GM06990 (cell line): ENCODE data around the gene DCAF5.

ENCODE experiments used
- DNase-seq: peaks from one replicate; pipeline ENCODE4 v3.0.0-alpha.2; 2011; ENCODE audit not compliant: insufficient read length; ENCODE audit errors: extremely low read depth
- H3K27me3 ChIP-seq: replicated peaks from 2 replicates; pipeline ENCODE4 v1.6.0; 2011; ENCODE audit warnings: low read length; ENCODE audit not compliant: control insufficient read depth, insufficient read depth
- H3K36me3 ChIP-seq: 2 replicates; pipeline ENCODE4 v1.5.1; 2011; ENCODE audit warnings: low read length; ENCODE audit not compliant: control insufficient read depth, insufficient read depth
- H3K4me3 ChIP-seq: replicated peaks from 2 replicates; pipeline ENCODE4 v1.5.1; 2011; ENCODE audit warnings: low read depth, mild to moderate bottlenecking, control low read depth, low read length
- TF ChIP-seq, protein P1 (sequence below): IDR thresholded peaks from 2 replicates; pipeline ENCODE4 v1.5.1; 2011; ENCODE audit warnings: low read length, control low read depth, mild to moderate bottlenecking, inconsistent platforms; ENCODE audit not compliant: insufficient read depth, poor library complexity, severe bottlenecking

DCAF5 gene, protein sequence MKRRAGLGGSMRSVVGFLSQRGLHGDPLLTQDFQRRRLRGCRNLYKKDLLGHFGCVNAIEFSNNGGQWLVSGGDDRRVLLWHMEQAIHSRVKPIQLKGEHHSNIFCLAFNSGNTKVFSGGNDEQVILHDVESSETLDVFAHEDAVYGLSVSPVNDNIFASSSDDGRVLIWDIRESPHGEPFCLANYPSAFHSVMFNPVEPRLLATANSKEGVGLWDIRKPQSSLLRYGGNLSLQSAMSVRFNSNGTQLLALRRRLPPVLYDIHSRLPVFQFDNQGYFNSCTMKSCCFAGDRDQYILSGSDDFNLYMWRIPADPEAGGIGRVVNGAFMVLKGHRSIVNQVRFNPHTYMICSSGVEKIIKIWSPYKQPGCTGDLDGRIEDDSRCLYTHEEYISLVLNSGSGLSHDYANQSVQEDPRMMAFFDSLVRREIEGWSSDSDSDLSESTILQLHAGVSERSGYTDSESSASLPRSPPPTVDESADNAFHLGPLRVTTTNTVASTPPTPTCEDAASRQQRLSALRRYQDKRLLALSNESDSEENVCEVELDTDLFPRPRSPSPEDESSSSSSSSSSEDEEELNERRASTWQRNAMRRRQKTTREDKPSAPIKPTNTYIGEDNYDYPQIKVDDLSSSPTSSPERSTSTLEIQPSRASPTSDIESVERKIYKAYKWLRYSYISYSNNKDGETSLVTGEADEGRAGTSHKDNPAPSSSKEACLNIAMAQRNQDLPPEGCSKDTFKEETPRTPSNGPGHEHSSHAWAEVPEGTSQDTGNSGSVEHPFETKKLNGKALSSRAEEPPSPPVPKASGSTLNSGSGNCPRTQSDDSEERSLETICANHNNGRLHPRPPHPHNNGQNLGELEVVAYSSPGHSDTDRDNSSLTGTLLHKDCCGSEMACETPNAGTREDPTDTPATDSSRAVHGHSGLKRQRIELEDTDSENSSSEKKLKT

DNA sequence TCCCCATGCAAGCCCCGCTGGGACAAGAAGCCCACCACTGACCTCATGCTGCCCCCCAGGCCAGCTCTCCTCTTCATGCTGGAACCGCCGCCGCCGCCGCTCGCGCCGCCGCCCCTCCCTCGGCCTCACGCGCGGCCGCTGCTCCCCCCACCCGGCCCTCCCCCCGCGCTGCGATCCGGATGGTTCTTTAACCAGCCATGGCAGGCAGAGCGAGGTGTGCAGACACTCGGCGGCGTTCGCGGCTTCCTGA is at the start of gene DCAF5:
TSS of gene DCAF5 (minus strand) at position 218 of the 250 bp plus-strand sequence. CDS start at position 77, 141 bp downstream.
- TF ChIP-seq, protein P1, sequence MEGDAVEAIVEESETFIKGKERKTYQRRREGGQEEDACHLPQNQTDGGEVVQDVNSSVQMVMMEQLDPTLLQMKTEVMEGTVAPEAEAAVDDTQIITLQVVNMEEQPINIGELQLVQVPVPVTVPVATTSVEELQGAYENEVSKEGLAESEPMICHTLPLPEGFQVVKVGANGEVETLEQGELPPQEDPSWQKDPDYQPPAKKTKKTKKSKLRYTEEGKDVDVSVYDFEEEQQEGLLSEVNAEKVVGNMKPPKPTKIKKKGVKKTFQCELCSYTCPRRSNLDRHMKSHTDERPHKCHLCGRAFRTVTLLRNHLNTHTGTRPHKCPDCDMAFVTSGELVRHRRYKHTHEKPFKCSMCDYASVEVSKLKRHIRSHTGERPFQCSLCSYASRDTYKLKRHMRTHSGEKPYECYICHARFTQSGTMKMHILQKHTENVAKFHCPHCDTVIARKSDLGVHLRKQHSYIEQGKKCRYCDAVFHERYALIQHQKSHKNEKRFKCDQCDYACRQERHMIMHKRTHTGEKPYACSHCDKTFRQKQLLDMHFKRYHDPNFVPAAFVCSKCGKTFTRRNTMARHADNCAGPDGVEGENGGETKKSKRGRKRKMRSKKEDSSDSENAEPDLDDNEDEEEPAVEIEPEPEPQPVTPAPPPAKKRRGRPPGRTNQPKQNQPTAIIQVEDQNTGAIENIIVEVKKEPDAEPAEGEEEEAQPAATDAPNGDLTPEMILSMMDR, result no peak
- H3K27me3 ChIP-seq, result no peaks in the 10 kb centered on the region
- peaks cover 2% of the 10 kb centered on the region for H3K36me3 ChIP-seq
- H3K4me3 ChIP-seq, result peak within 1 kb of the TSS; percentile 76
- DNase-seq, result no peak

DNA sequence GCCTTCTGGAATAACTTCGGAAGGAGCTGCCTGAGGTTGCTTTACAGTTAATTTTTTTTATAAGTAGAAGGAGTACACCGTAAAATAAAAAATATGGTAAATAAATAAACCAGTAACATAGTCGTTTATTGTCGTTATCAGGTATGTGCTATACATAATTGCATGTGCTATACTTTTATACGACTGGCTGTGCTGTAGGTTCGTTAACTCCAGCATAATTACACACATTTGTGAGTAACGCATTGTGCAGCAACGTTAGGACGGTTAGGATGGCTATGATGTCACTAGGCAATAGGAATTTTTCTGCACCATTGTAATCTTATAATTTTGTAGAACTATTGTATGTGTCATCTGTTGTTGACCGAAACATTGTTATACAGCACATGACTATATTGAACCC is 46.9 kb upstream of the DCAF5 start:
- no peaks in the 10 kb centered on the region for H3K36me3 ChIP-seq
- no peak overlapping the region for H3K4me3 ChIP-seq
- TF ChIP-seq, protein P1, result no peak
- no peaks in the 10 kb centered on the region for H3K27me3 ChIP-seq
- DNase-seq, result no peak

DNA sequence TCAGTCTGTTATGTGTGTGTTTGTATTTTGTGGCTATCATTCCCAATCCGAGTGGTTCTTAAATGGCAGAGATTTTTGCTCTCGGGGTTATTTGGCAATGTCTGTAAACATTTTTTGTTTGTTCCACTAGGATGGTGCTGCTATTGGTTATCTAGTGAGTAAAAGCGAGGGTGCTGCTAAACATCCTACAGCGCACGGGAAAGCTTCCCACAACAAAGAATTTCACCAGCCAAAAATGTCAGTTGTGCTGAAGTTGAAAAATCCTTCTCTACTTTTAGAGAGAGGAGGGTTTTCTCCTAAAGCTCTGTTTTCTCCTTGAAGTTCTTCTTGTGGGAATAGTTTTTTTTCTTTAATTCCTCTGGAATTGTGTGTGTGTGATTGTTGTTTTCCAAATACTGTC is 40.8 kb upstream of the DCAF5 start:
- TF ChIP-seq, protein P1, result no peak
- Histone ChIP-seq H3K4me3 (no peak overlapping the region), H3K36me3 (no peaks in the 10 kb centered on the region), H3K27me3 (no peaks in the 10 kb centered on the region)
- no peak for DNase-seq

DNA sequence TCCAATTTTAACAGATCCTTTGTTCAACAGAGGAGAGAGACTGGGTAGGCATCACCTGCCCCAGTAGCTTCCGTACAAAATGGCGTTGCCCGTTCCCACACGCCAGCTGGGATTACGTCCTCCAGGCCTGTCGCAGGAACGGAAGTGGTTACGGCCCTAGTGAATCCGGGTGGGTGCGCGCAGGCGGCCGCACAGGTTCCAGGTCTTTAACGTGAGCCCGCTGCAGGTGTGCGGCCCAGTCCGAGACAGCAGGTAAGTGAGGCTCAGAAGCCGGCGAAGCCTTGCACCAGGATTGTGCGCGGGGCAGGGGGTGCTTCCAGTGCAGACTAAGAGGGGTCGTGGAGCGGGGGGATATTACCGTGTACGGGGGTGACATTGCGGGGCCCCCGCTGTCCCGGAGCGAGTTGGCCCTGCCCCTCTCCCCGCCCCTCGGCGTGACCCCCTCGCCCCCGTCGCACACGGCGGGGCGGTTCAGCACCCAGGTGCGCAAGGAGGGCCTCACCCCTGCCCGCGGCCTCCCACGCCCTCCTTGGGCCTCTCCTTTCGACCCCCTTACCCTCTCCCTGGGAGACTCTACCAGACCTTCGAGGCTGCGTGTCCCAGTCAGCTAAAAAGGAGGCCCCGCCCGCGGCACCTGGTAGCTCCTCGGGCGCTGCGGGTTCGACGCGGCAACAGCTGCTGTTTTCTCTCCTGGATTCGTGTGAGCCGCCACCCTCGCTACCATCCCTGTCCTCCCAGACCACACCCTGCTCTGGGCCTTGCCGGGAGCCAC is 38.6 kb upstream of the DCAF5 start, which contains the start of gene EXD2:
TSS of gene EXD2 (plus strand) at position 159 of the 772 bp plus-strand sequence. CDS start 17,973 bp downstream, outside the sequence.
- DNase-seq, result peak; percentile 89
- H3K4me3 ChIP-seq, result peak within 1 kb of the TSS; percentile 84
- TF ChIP-seq, protein P1, result no peak
- no peaks in the 10 kb centered on the region for H3K36me3 ChIP-seq
- H3K27me3 ChIP-seq, result no peaks in the 10 kb centered on the region

DNA sequence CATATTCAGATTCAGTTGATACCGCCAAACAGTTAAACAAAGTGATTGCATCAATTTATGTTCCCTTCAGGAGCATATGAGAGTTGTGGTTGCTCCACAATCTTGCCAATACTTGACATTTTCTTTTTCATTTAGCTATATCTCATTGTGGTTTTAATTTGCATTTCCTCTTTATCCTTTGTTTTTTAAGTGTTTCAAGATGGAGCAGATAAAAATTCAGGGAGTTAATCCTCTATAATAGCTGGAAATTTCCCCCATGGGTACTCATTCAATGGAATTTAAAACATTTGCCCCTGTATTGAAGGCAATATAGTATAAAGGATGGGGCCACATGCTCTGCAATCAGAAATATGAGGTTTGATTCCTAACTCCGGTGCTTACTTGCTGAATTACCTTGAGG is 37.3 kb upstream of the DCAF5 start:
- Histone ChIP-seq H3K36me3 (no peaks in the 10 kb centered on the region), H3K27me3 (no peaks in the 10 kb centered on the region), H3K4me3 (no peak overlapping the region)
- TF ChIP-seq, protein P1, result no peak
- no peak for DNase-seq
